SK-N-SH treated with all-trans-retinoic acid at 6 μM for 48 hours (cell line): Measurements from ENCODE around the gene PPP2R2C.

Experiments
- ATAC-seq: fragments of 200-7000 bp; cut with Tn5 transposase; 3 replicates; pipeline ENCODE4 v1.9.1; 2020; ENCODE audit warnings: mild to moderate bottlenecking, moderate library complexity
- ARNTL ChIP-seq: fragments of 450-650 bp; formaldehyde crosslinking; IDR thresholded peaks from 2 replicates; pipeline ENCODE4 v1.5.0; 2020; ENCODE audit warnings: low read depth, mild to moderate bottlenecking, moderate library complexity, borderline replicate concordance
- BACH2 ChIP-seq: fragments of 250-450 bp; sonication (Bioruptor Pico); IDR thresholded peaks from 2 replicates; pipeline ENCODE4 v1.9.0; 2021; ENCODE audit warnings: mild to moderate bottlenecking, borderline replicate concordance
- CREB5 ChIP-seq: fragments of 250-450 bp; sonication (Bioruptor Pico); IDR thresholded peaks from 2 replicates; pipeline ENCODE4 v1.5.1; 2020; ENCODE audit warnings: low read depth, mild to moderate bottlenecking, moderate library complexity
- CSDC2 ChIP-seq: fragments of 250-450 bp; sonication (Bioruptor Pico); IDR thresholded peaks from 2 replicates; pipeline ENCODE4 v1.5.0; 2020; ENCODE audit warnings: mild to moderate bottlenecking, moderate library complexity
- CSRNP3 ChIP-seq: fragments of 250-450 bp; sonication (Bioruptor Pico); IDR thresholded peaks from 2 replicates; pipeline ENCODE4 v1.5.1; 2021; ENCODE audit warnings: mild to moderate bottlenecking, moderate library complexity
- ESRRG ChIP-seq: fragments of 250-450 bp; sonication (Bioruptor Pico); IDR thresholded peaks from 2 replicates; pipeline ENCODE4 v1.6.1; 2021; ENCODE audit warnings: mild to moderate bottlenecking
- OSR1 ChIP-seq: fragments of 250-450 bp; sonication (Bioruptor Pico); IDR thresholded peaks from 2 replicates; pipeline ENCODE4 v1.8.0; 2022; ENCODE audit warnings: moderate library complexity, mild to moderate bottlenecking, inconsistent platforms
- PATZ1 ChIP-seq: fragments of 250-450 bp; sonication (Bioruptor Pico); IDR thresholded peaks from 2 replicates; pipeline ENCODE4 v1.8.0; 2020; ENCODE audit warnings: mild to moderate bottlenecking, moderate library complexity, borderline replicate concordance
- POU6F1 ChIP-seq: fragments of 250-450 bp; sonication (Bioruptor Pico); IDR thresholded peaks from 2 replicates; pipeline ENCODE4 v1.8.0; 2021; ENCODE audit warnings: low read depth, mild to moderate bottlenecking, moderate library complexity, borderline replicate concordance
- PPARA ChIP-seq: fragments of 250-450 bp; sonication (Bioruptor Pico); IDR thresholded peaks from 2 replicates; pipeline ENCODE4 v1.5.0; 2020; ENCODE audit warnings: mild to moderate bottlenecking, borderline replicate concordance
- RARB ChIP-seq: fragments of 250-450 bp; sonication (Bioruptor Pico); IDR thresholded peaks from 2 replicates; pipeline ENCODE4 v1.8.0; 2021; ENCODE audit warnings: mild to moderate bottlenecking, moderate library complexity
- SNAI2 ChIP-seq: fragments of 250-450 bp; sonication (Bioruptor Pico); IDR thresholded peaks from 2 replicates; pipeline ENCODE4 v1.5.0; 2020; ENCODE audit warnings: mild to moderate bottlenecking, moderate library complexity
- TOX ChIP-seq: fragments of 250-450 bp; sonication (Bioruptor Pico); IDR thresholded peaks from 2 replicates; pipeline ENCODE4 v1.8.0; 2021; ENCODE audit warnings: mild to moderate bottlenecking, moderate library complexity, borderline replicate concordance
- TSHZ2 ChIP-seq: fragments of 250-450 bp; sonication (Bioruptor Pico); IDR thresholded peaks from 2 replicates; pipeline ENCODE4 v1.5.0; 2020; ENCODE audit warnings: mild to moderate bottlenecking, moderate library complexity
- ZC3H10 ChIP-seq: fragments of 250-450 bp; sonication (Bioruptor Pico); IDR thresholded peaks from 2 replicates; pipeline ENCODE4 v1.5.1; 2021; ENCODE audit warnings: mild to moderate bottlenecking, moderate library complexity
- ZFP3 ChIP-seq: fragments of 250-450 bp; sonication (Bioruptor Pico); IDR thresholded peaks from 2 replicates; pipeline ENCODE4 v1.5.0; 2020; ENCODE audit warnings: mild to moderate bottlenecking, moderate library complexity
- ZFP30 ChIP-seq: fragments of 450-650 bp; formaldehyde crosslinking; IDR thresholded peaks from 2 replicates; pipeline ENCODE4 v1.5.0; 2022; ENCODE audit warnings: mild to moderate bottlenecking, moderate library complexity
- ZNF565 ChIP-seq: fragments of 450-650 bp; formaldehyde crosslinking; conservative IDR thresholded peaks from 2 replicates; pipeline ENCODE4 v1.5.0; 2020; ENCODE audit warnings: low read depth, mild to moderate bottlenecking, moderate library complexity
- ZNF70 ChIP-seq: fragments of 450-650 bp; formaldehyde crosslinking; IDR thresholded peaks from 2 replicates; pipeline ENCODE4 v1.5.0; 2020; ENCODE audit warnings: mild to moderate bottlenecking, moderate library complexity
- ZNF8 ChIP-seq: fragments of 450-650 bp; formaldehyde crosslinking; IDR thresholded peaks from 2 replicates; pipeline ENCODE4 v1.5.0; 2020; ENCODE audit warnings: mild to moderate bottlenecking, moderate library complexity

The PPP2R2C gene

GRCh38 chr4:6402566-6403399 is 69.6 kb downstream of the PPP2R2C start:
- TF ChIP-seq TOX (CRISPR knock-in tag) (no peak), BACH2 (CRISPR knock-in tag) (no peak), ZNF565 (CRISPR knock-in tag) (no peak), ZFP3 (CRISPR knock-in tag) (no peak), ZNF8 (CRISPR knock-in tag) (no peak), OSR1 (CRISPR knock-in tag) (no peak), RARB (CRISPR knock-in tag) (no peak), CSDC2 (CRISPR knock-in tag) (no peak), ESRRG (CRISPR knock-in tag) (no peak), PPARA (CRISPR knock-in tag) (no peak), ARNTL (CRISPR knock-in tag) (no peak), POU6F1 (CRISPR knock-in tag) (no peak), CSRNP3 (CRISPR knock-in tag) (no peak), TSHZ2 (CRISPR knock-in tag) (no peak), ZC3H10 (no peak), PATZ1 (CRISPR knock-in tag) (no peak), SNAI2 (no peak), ZNF70 (no peak), CREB5 (CRISPR knock-in tag) (no peak)
- TF ChIP-seq, all 23 proteins: peak for 0
- no peak for ATAC-seq

- no peak for TF ChIP-seq ZC3H10
- no peak for ATAC-seq
Measured at GRCh38 chr4:6401797-6402196, 70.6 kb downstream of the PPP2R2C start.

GRCh38 chr4:6396696-6397236 is 75.6 kb downstream of the PPP2R2C start:
- TF ChIP-seq TOX (CRISPR knock-in tag) (no peak), SNAI2 (no peak), ZNF8 (CRISPR knock-in tag) (no peak), ZFP30 (no peak), TSHZ2 (CRISPR knock-in tag) (no peak), BACH2 (CRISPR knock-in tag) (no peak)
- no peak for ATAC-seq
